ENCODE data around the gene MSL2. TPM values are rescaled to one million over a fixed set of nuclear protein-coding genes. Genes with fewer than 3 reads are reported as not detected.
"Not testable (repeated sequence)": the region's sequence is repeated elsewhere in the genome, so short reads cannot be mapped to it uniquely, and the experiment has no call there.

Gene MSL2
- total RNA-seq, 4 donors from 2014 or later: 25.4 to 71.1 (median 44.0) TPM

GRCh38 chr3:136184703-136185102 is 11.4 kb downstream of the MSL2 start:
- Histone ChIP-seq H3K4me1 (peaks cover 71% of the 10 kb centered on the region), H3K9me3 (no peaks in the 10 kb centered on the region), H3K36me3 (no peaks in the 10 kb centered on the region), H3K27ac (no peak overlapping the region), H3K27me3 (no peaks in the 10 kb centered on the region), H3K4me3 (no peak overlapping the region)
- 69% methylated on average over 2 of the region's 2 CpGs for WGBS
- no peak for DNase-seq (ENCODE audit: low spot score in 2 of 2)
- TF ChIP-seq POLR2AphosphoS5 (IDR thresholded peaks at IDR 0.05) (no peak), CTCF (IDR thresholded peaks at IDR 0.05) (no peak), POLR2A (IDR thresholded peaks at IDR 0.05) (no peak), EP300 (IDR thresholded peaks at IDR 0.05) (no peak)

- no peak for DNase-seq (ENCODE audit: low spot score in 2 of 2)
- TF ChIP-seq CTCF (IDR thresholded peaks at IDR 0.05) (no peak), POLR2AphosphoS5 (IDR thresholded peaks at IDR 0.05) (no peak), EP300 (IDR thresholded peaks at IDR 0.05) (no peak), POLR2A (IDR thresholded peaks at IDR 0.05) (no peak)
- Histone ChIP-seq H3K27ac (no peak overlapping the region), H3K36me3 (no peaks in the 10 kb centered on the region), H3K4me3 (no peak overlapping the region), H3K4me1 (peaks cover 45% of the 10 kb centered on the region), H3K9me3 (no peaks in the 10 kb centered on the region), H3K27me3 (no peaks in the 10 kb centered on the region)
- WGBS: 91% methylated on average over 8 of the region's 8 CpGs
These were observed 14.4 kb downstream of the MSL2 start for GRCh38 chr3:136181741-136182140.

- no peak for DNase-seq (ENCODE audit: low spot score in 2 of 2)
- TF ChIP-seq POLR2AphosphoS5 (IDR thresholded peaks at IDR 0.05): no peak
- no peak for TF ChIP-seq POLR2A (IDR thresholded peaks at IDR 0.05)
- TF ChIP-seq CTCF (IDR thresholded peaks at IDR 0.05): no peak
- no peak for TF ChIP-seq EP300 (IDR thresholded peaks at IDR 0.05)
- no peaks in the 10 kb centered on the region for H3K27me3 ChIP-seq
- peaks cover 36% of the 10 kb centered on the region for H3K4me1 ChIP-seq
- WGBS: 50% methylated on average over 4 of the region's 4 CpGs
- H3K36me3 ChIP-seq: no peaks in the 10 kb centered on the region
- H3K27ac ChIP-seq: no peak overlapping the region
- H3K4me3 ChIP-seq: no peak overlapping the region
- no peaks in the 10 kb centered on the region for H3K9me3 ChIP-seq
These were observed 18.3 kb downstream of the MSL2 start for GRCh38 chr3:136177876-136178275.

- Histone ChIP-seq H3K27me3 (no peaks in the 10 kb centered on the region), H3K36me3 (no peaks in the 10 kb centered on the region), H3K27ac (no peak overlapping the region), H3K4me1 (peaks cover 22% of the 10 kb centered on the region), H3K4me3 (no peak overlapping the region), H3K9me3 (no peaks in the 10 kb centered on the region)
- DNase-seq (ENCODE audit: low spot score in 2 of 2): no peak
- no peak for TF ChIP-seq EP300 (IDR thresholded peaks at IDR 0.05)
- TF ChIP-seq POLR2AphosphoS5 (IDR thresholded peaks at IDR 0.05): no peak
- no peak for TF ChIP-seq POLR2A (IDR thresholded peaks at IDR 0.05)
- no peak for TF ChIP-seq CTCF (IDR thresholded peaks at IDR 0.05)
These were observed 22.1 kb downstream of the MSL2 start for GRCh38 chr3:136173939-136174490.

- DNase-seq (ENCODE audit: low spot score in 2 of 2): no peak
- WGBS: 50% methylated on average over 1 of the region's 1 CpG
- TF ChIP-seq POLR2AphosphoS5 (IDR thresholded peaks at IDR 0.05) (no peak), EP300 (IDR thresholded peaks at IDR 0.05) (no peak), CTCF (IDR thresholded peaks at IDR 0.05) (no peak), POLR2A (IDR thresholded peaks at IDR 0.05) (no peak)
- Histone ChIP-seq H3K27me3 (no peaks in the 10 kb centered on the region), H3K9me3 (no peaks in the 10 kb centered on the region), H3K36me3 (no peaks in the 10 kb centered on the region), H3K4me3 (no peak overlapping the region), H3K4me1 (peaks cover 24% of the 10 kb centered on the region), H3K27ac (no peak overlapping the region)
These were observed 25.0 kb downstream of the MSL2 start for GRCh38 chr3:136171097-136171542.

GRCh38 chr3:136168236-136168635 is 27.9 kb downstream of the MSL2 start:
- not testable (repeated sequence) for H3K27ac ChIP-seq; DNase-seq (ENCODE audit: low spot score in 2 of 2); H3K9me3 ChIP-seq; H3K27me3 ChIP-seq; H3K4me3 ChIP-seq; H3K36me3 ChIP-seq
- peaks cover 23% of the 10 kb centered on the region for H3K4me1 ChIP-seq
- WGBS: 94% methylated on average over 4 of the region's 4 CpGs

Data from suprapubic skin (tissue), 4 donors.